ENCODE data around the gene ADPRHL1.

- TF ChIP-seq CTCF (conservative IDR thresholded peaks at IDR 0.05) (no peak), ZFX (IDR thresholded peaks at IDR 0.05) (no peak)
Observed at GRCh38 chr13:113367771-113368170, 85.5 kb downstream of the ADPRHL1 start.
